HG03571 (cell line): Measurements from ENCODE around the gene LTBP2.

Experiments
- ATAC-seq: cut with Tn5 transposase; IDR thresholded peaks from one replicate; pipeline ENCODE4 v1.9.1; 2021; ENCODE audit not compliant: unreplicated experiment

The LTBP2 gene

GRCh38 chr14:74574706-74575105, 37.3 kb downstream of the LTBP2 start:
- ATAC-seq, result no peak

- no peak for ATAC-seq
These were observed 38.0 kb downstream of the LTBP2 start for GRCh38 chr14:74574090-74574433.

GRCh38 chr14:74573421-74574089, 38.5 kb downstream of the LTBP2 start:
- no peak for ATAC-seq

- no peak for ATAC-seq
These were observed 39.2 kb downstream of the LTBP2 start for GRCh38 chr14:74572726-74573301.

GRCh38 chr14:74571901-74572725, 39.9 kb downstream of the LTBP2 start:
- no peak for ATAC-seq

GRCh38 chr14:74571441-74571841, 40.6 kb downstream of the LTBP2 start:
- no peak for ATAC-seq

- no peak for ATAC-seq
These were observed 41.3 kb downstream of the LTBP2 start for GRCh38 chr14:74570696-74571095.

- no peak for ATAC-seq
These were observed 42.0 kb downstream of the LTBP2 start for GRCh38 chr14:74569806-74570591.

GRCh38 chr14:74569387-74569786, 42.6 kb downstream of the LTBP2 start:
- no peak for ATAC-seq

- no peak for ATAC-seq
These were observed 43.1 kb downstream of the LTBP2 start for GRCh38 chr14:74568911-74569310.

- ATAC-seq, result no peak
These were observed 43.7 kb downstream of the LTBP2 start for GRCh38 chr14:74568380-74568649.

- no peak for ATAC-seq
These were observed 44.2 kb downstream of the LTBP2 start for GRCh38 chr14:74567646-74568379.

- ATAC-seq, result no peak
These were observed 44.8 kb downstream of the LTBP2 start for GRCh38 chr14:74567219-74567618.

GRCh38 chr14:74566174-74567141, 45.6 kb downstream of the LTBP2 start:
- ATAC-seq, result no peak

GRCh38 chr14:74563586-74564159, 48.4 kb downstream of the LTBP2 start:
- ATAC-seq, result no peak

GRCh38 chr14:74563233-74563585, 48.8 kb downstream of the LTBP2 start:
- no peak for ATAC-seq

GRCh38 chr14:74562515-74563232, 49.4 kb downstream of the LTBP2 start:
- ATAC-seq, result no peak

GRCh38 chr14:74558655-74559054, 53.4 kb downstream of the LTBP2 start:
- no peak for ATAC-seq

- no peak for ATAC-seq
These were observed 54.3 kb downstream of the LTBP2 start for GRCh38 chr14:74557691-74558090.
